GM19372 (cell line): ENCODE results near the gene APBB2.
A peak's percentile ranks its signal among the peaks of the same experiment; 100 is the strongest.

Source experiments
- ATAC-seq: cut with Tn5 transposase; IDR thresholded peaks from one replicate; pipeline ENCODE4 v1.9.1; 2021; ENCODE audit warnings: mild to moderate bottlenecking, low read depth, moderate library complexity; ENCODE audit not compliant: unreplicated experiment

APBB2 gene

GRCh38 chr4:40954088-40954668 lies 260.2 kb downstream of the APBB2 start:
- ATAC-seq: no peak

GRCh38 chr4:40953283-40954087 lies 260.9 kb downstream of the APBB2 start:
- no peak for ATAC-seq

GRCh38 chr4:40952672-40953071 lies 261.7 kb downstream of the APBB2 start:
- no peak for ATAC-seq

- ATAC-seq: no peak
These were observed 262.1 kb downstream of the APBB2 start for GRCh38 chr4:40952217-40952616.

GRCh38 chr4:40951026-40951425 lies 263.3 kb downstream of the APBB2 start:
- no peak for ATAC-seq

- no peak for ATAC-seq
These were observed 264.8 kb downstream of the APBB2 start for GRCh38 chr4:40949358-40950100.

GRCh38 chr4:40948014-40948413 lies 266.3 kb downstream of the APBB2 start:
- ATAC-seq: no peak

- ATAC-seq: no peak
These were observed 267.7 kb downstream of the APBB2 start for GRCh38 chr4:40946652-40947051.

GRCh38 chr4:40940756-40941155 lies 273.6 kb downstream of the APBB2 start:
- ATAC-seq: no peak

GRCh38 chr4:40940317-40940741 lies 274.0 kb downstream of the APBB2 start:
- ATAC-seq: no peak

- ATAC-seq: no peak
These were observed 274.5 kb downstream of the APBB2 start for GRCh38 chr4:40939856-40940255.

GRCh38 chr4:40938337-40938736 lies 276.0 kb downstream of the APBB2 start:
- no peak for ATAC-seq

GRCh38 chr4:40937140-40937725 lies 277.1 kb downstream of the APBB2 start:
- ATAC-seq: no peak

GRCh38 chr4:40934676-40935075 lies 279.7 kb downstream of the APBB2 start:
- no peak for ATAC-seq

- ATAC-seq: no peak
These were observed 280.9 kb downstream of the APBB2 start for GRCh38 chr4:40933272-40934053.

- no peak for ATAC-seq
These were observed 282.5 kb downstream of the APBB2 start for GRCh38 chr4:40931841-40932240.

GRCh38 chr4:40931238-40931637 lies 283.1 kb downstream of the APBB2 start:
- no peak for ATAC-seq

GRCh38 chr4:40927074-40927473 lies 287.3 kb downstream of the APBB2 start:
- no peak for ATAC-seq

GRCh38 chr4:40924793-40925117 lies 289.6 kb downstream of the APBB2 start:
- ATAC-seq: no peak

- ATAC-seq: peak; percentile 76
These were observed 290.1 kb downstream of the APBB2 start for GRCh38 chr4:40924096-40924792.
